H9 (cell line): Measurements from ENCODE around the gene C10orf88. TPM values are rescaled to one million over a fixed set of nuclear protein-coding genes. Genes with fewer than 3 reads are reported as not detected.

Source experiments
- DNase-seq: peaks from one replicate; pipeline ENCODE4 v3.0.0-alpha.2; 2017
- H2AFZ ChIP-seq: one replicate; pipeline ENCODE4 v1.6.1; 2013; ENCODE audit warnings: mild to moderate bottlenecking, low read length, control low read depth, moderate library complexity
- H2AK5ac ChIP-seq: 2 replicates; pipeline ENCODE4 v1.6.1; 2013; ENCODE audit warnings: low read length, control low read depth, mixed read lengths; ENCODE audit not compliant: insufficient read length
- H2BK120ac ChIP-seq: one replicate; pipeline ENCODE4 v1.6.1; 2013; ENCODE audit warnings: low read depth, mild to moderate bottlenecking, low read length, control low read depth, inconsistent platforms; ENCODE audit not compliant: poor library complexity, severe bottlenecking
- H2BK12ac ChIP-seq: 2 replicates; pipeline ENCODE4 v1.6.1; 2013; ENCODE audit warnings: low read length, control low read depth, mixed read lengths, low read depth; ENCODE audit not compliant: insufficient read length
- H2BK15ac ChIP-seq: 2 replicates; pipeline ENCODE4 v1.6.1; 2013; ENCODE audit warnings: low read depth, low read length, control low read depth
- H2BK20ac ChIP-seq: one replicate; pipeline ENCODE4 v1.6.1; 2013; ENCODE audit warnings: low read depth, mild to moderate bottlenecking, low read length, control low read depth, inconsistent platforms; ENCODE audit not compliant: poor library complexity, severe bottlenecking
- H2BK5ac ChIP-seq: 2 replicates; pipeline ENCODE4 v1.6.1; 2013; ENCODE audit warnings: low read length, control low read depth, mixed read lengths; ENCODE audit not compliant: insufficient read length
- H3K14ac ChIP-seq: 2 replicates; pipeline ENCODE4 v1.6.1; 2013; ENCODE audit warnings: low read length, control low read depth; ENCODE audit not compliant: insufficient read depth
- H3K18ac ChIP-seq: 2 replicates; pipeline ENCODE4 v1.6.1; 2013; ENCODE audit warnings: low read depth, mild to moderate bottlenecking, mixed read lengths, low read length, control low read depth; ENCODE audit not compliant: insufficient read length
- H3K23ac ChIP-seq: 2 replicates; pipeline ENCODE4 v1.6.1; 2013; ENCODE audit warnings: low read length, control low read depth, mixed read lengths, low read depth; ENCODE audit not compliant: insufficient read length
- H3K23me2 ChIP-seq: 2 replicates; pipeline ENCODE4 v1.6.1; 2013; ENCODE audit warnings: low read depth, mild to moderate bottlenecking, mixed read lengths, low read length, control low read depth; ENCODE audit not compliant: insufficient read length, poor library complexity, severe bottlenecking
- H3K27ac ChIP-seq: 2 replicates; pipeline ENCODE4 v1.5.1; 2013; ENCODE audit warnings: low read length, control low read depth, mixed read lengths, low read depth; ENCODE audit not compliant: insufficient read length
- H3K27me3 ChIP-seq: 2 replicates; pipeline ENCODE4 v1.6.1; 2013; ENCODE audit warnings: low read length, control low read depth, inconsistent platforms; ENCODE audit not compliant: insufficient read depth
- H3K4ac ChIP-seq: 2 replicates; pipeline ENCODE4 v1.6.1; 2013; ENCODE audit warnings: low read depth, mild to moderate bottlenecking, control low read depth, inconsistent platforms, low read length, moderate library complexity
- H3K4me1 ChIP-seq: 2 replicates; pipeline ENCODE4 v1.6.1; 2013; ENCODE audit warnings: low read length, control low read depth, inconsistent platforms; ENCODE audit not compliant: insufficient read depth
- H3K4me2 ChIP-seq: 2 replicates; pipeline ENCODE4 v1.6.1; 2013; ENCODE audit warnings: low read length, control low read depth, mixed read lengths; ENCODE audit not compliant: insufficient read length, insufficient read depth
- H3K56ac ChIP-seq: 2 replicates; pipeline ENCODE4 v1.6.1; 2013; ENCODE audit warnings: low read depth, mild to moderate bottlenecking, mixed read lengths, low read length, control low read depth; ENCODE audit not compliant: insufficient read length
- H3K79me1 ChIP-seq: 2 replicates; pipeline ENCODE4 v1.6.1; 2013; ENCODE audit warnings: low read depth, mild to moderate bottlenecking, moderate library complexity, low read length, control low read depth, inconsistent platforms; ENCODE audit not compliant: insufficient read depth, poor library complexity, severe bottlenecking
- H3K79me2 ChIP-seq: 2 replicates; pipeline ENCODE4 v1.6.1; 2013; ENCODE audit warnings: low read length, control low read depth, inconsistent platforms; ENCODE audit not compliant: insufficient read depth
- H3K9ac ChIP-seq: 2 replicates; pipeline ENCODE4 v1.6.1; 2013; ENCODE audit warnings: low read length, control low read depth, mixed read lengths; ENCODE audit not compliant: insufficient read length; ENCODE audit errors: extremely low read depth
- H3K9me3 ChIP-seq: one replicate; pipeline ENCODE4 v1.6.1; 2013; ENCODE audit warnings: low read depth, low read length, inconsistent platforms; ENCODE audit not compliant: control insufficient read depth
- H3T11ph ChIP-seq: one replicate; pipeline ENCODE4 v1.6.1; 2013; ENCODE audit warnings: mild to moderate bottlenecking, low read length, control low read depth, inconsistent platforms
- H4K20me1 ChIP-seq: one replicate; pipeline ENCODE4 v1.6.1; 2013; ENCODE audit not compliant: control insufficient read depth, insufficient read length, insufficient read depth
- H4K5ac ChIP-seq: 2 replicates; pipeline ENCODE4 v1.6.1; 2013; ENCODE audit warnings: low read depth, mild to moderate bottlenecking, mixed read lengths, low read length, control low read depth; ENCODE audit not compliant: insufficient read length
- H4K8ac ChIP-seq: replicated peaks from 2 replicates; pipeline ENCODE4 v1.6.1; 2013; ENCODE audit warnings: low read length, control low read depth, mixed read lengths, low read depth; ENCODE audit not compliant: insufficient read length
- H4K91ac ChIP-seq: 2 replicates; pipeline ENCODE4 v1.6.1; 2013; ENCODE audit warnings: low read depth, mild to moderate bottlenecking, moderate library complexity, mixed read lengths, low read length, control low read depth; ENCODE audit not compliant: insufficient read length
- H3K27ac Mint-ChIP-seq, 3 experiments: 2 replicates in 2 of 3; 3 replicates in 1 of 3; pipeline ENCODE4 v1.8.0; 2020 to 2021; ENCODE audit warnings: mixed read lengths in 3 of 3, mild to moderate bottlenecking in 1 of 3, moderate library complexity in 1 of 3
- H3K27me3 Mint-ChIP-seq: 2 replicates; pipeline ENCODE4 v1.8.0; 2021; ENCODE audit warnings: low read depth, mild to moderate bottlenecking, moderate library complexity, mixed read lengths
- H3K36me3 Mint-ChIP-seq, 3 experiments: 2 replicates in 2 of 3; 3 replicates in 1 of 3; pipeline ENCODE4 v1.8.0; 2020 to 2021; ENCODE audit warnings: low read depth in 3 of 3, mixed read lengths in 3 of 3; ENCODE audit not compliant: insufficient read depth in 1 of 3
- H3K4me1 Mint-ChIP-seq, 2 experiments: 2 replicates each; pipeline ENCODE4 v1.8.0; 2020; ENCODE audit warnings: mixed read lengths in 2 of 2
- H3K4me3 Mint-ChIP-seq, 2 experiments: 2 replicates in 1 of 2; 3 replicates in 1 of 2; pipeline ENCODE4 v1.8.0; 2020 to 2021; ENCODE audit warnings: mild to moderate bottlenecking in 2 of 2, mixed read lengths in 2 of 2, moderate library complexity in 1 of 2
- H3K9me3 Mint-ChIP-seq, 2 experiments: 2 replicates in 1 of 2; 3 replicates in 1 of 2; pipeline ENCODE4 v1.8.0; 2020; ENCODE audit warnings: mild to moderate bottlenecking in 2 of 2, mixed read lengths in 2 of 2, moderate library complexity in 1 of 2
- WGBS: extraction: QIAGEN DNeasy Blood & Tissue Kit; methylation state at CpG from one replicate; pipeline ENCODE4 v1.1.7; 2013; ENCODE audit warnings: missing lambda C conversion rate, low lambda C conversion rate, mixed read lengths; ENCODE audit not compliant: insufficient read length; ENCODE audit errors: extremely low coverage; 5-methylcytosine and 5-hydroxymethylcytosine counted together
- total RNA-seq: library from RNA; stranded (reverse); gene quantifications from 2 replicates; pipeline ENCODE4 v1.2.1, GENCODE V29; 2021
- TF ChIP-seq, protein P1 (sequence below): fragments of 200-600 bp; sonication (generic); conservative IDR thresholded peaks from 3 replicates; pipeline ENCODE4 v1.8.0; 2021; ENCODE audit warnings: antibody characterized with exemption, mild to moderate bottlenecking

Gene C10orf88
- total RNA-seq, 1 experiment from 2014 or later, result 11.7 TPM

DNA sequence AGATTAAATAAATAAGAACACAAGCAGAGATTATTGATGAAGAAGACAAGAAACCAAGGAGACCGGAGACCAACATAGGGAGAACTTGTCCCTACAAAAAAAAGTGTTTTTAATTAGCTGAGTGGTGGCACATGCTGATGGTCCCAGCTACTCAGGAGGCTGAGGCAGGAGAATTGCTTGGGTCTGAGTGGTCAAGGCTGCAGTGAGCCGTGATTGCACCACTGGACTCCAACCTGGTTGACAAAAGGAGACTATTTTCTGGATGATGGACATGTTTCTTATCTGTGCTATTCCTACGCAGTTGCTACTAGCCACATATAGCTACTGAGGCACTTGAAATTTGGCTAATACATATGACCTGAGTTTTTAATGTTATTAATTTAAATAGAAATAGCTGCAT, 44.9 kb upstream of the C10orf88 start:
- Histone ChIP-seq H2AK5ac (no peak overlapping the region), H4K20me1 (no peaks in the 10 kb centered on the region), H3K4me1 (no peaks in the 10 kb centered on the region), H3K9me3 (no peaks in the 10 kb centered on the region), H2AFZ (no peak overlapping the region), H2BK120ac (no peak overlapping the region), H3K14ac (no peak overlapping the region), H2BK20ac (no peak overlapping the region), H3K79me1 (no peaks in the 10 kb centered on the region), H3K4me2 (no peak overlapping the region), H4K91ac (no peak overlapping the region), H2BK5ac (no peak overlapping the region), H3K56ac (no peak overlapping the region), H3K18ac (no peak overlapping the region), H3K27me3 (no peaks in the 10 kb centered on the region; the same call in 1 of the 2 replicates), H3K9ac (no peak overlapping the region), H2BK15ac (no peak overlapping the region), H3K23me2 (no peaks in the 10 kb centered on the region), H2BK12ac (no peak overlapping the region), H3K4ac (no peak overlapping the region), H3K23ac (no peak overlapping the region), H4K8ac (no peak overlapping the region), H3K27ac (no peak overlapping the region), H3T11ph (no peak overlapping the region), H4K5ac (no peak overlapping the region), H3K79me2 (no peaks in the 10 kb centered on the region)
- Mint-ChIP-seq H3K36me3 (peaks cover 3 to 28% (median 26%) of the 10 kb centered on the region in 3 experiments; a peak in 5 of 7 replicates), H3K27me3 (no peaks in the 10 kb centered on the region), H3K4me1 (peaks cover 4 to 11% of the 10 kb centered on the region in 2 experiments), H3K4me3 (no peak overlapping the region), H3K9me3 (no peaks in the 10 kb centered on the region), H3K27ac (no peak overlapping the region; a peak in 1 of 7 replicates)
- DNase-seq, result no peak
- TF ChIP-seq, protein P1, sequence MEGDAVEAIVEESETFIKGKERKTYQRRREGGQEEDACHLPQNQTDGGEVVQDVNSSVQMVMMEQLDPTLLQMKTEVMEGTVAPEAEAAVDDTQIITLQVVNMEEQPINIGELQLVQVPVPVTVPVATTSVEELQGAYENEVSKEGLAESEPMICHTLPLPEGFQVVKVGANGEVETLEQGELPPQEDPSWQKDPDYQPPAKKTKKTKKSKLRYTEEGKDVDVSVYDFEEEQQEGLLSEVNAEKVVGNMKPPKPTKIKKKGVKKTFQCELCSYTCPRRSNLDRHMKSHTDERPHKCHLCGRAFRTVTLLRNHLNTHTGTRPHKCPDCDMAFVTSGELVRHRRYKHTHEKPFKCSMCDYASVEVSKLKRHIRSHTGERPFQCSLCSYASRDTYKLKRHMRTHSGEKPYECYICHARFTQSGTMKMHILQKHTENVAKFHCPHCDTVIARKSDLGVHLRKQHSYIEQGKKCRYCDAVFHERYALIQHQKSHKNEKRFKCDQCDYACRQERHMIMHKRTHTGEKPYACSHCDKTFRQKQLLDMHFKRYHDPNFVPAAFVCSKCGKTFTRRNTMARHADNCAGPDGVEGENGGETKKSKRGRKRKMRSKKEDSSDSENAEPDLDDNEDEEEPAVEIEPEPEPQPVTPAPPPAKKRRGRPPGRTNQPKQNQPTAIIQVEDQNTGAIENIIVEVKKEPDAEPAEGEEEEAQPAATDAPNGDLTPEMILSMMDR, result no peak
- WGBS, result no CpG with 5 or more reads among the region's 3 CpGs
